Measurements from ENCODE around the gene LYPLAL1.
"Not testable (repeated sequence)": the region's sequence is repeated elsewhere in the genome, so short reads cannot be mapped to it uniquely, and the experiment has no call there.

The LYPLAL1 gene

GRCh38 chr1:219226196-219226595 lies 52.5 kb downstream of the LYPLAL1 start:
- Histone ChIP-seq H3K27me3 (ENCODE audit: control insufficient read depth, insufficient read depth, low read length) (no peaks in the 10 kb centered on the region), H3K4me1 (ENCODE audit: control insufficient read depth, insufficient read depth, low read length) (no peaks in the 10 kb centered on the region), H3K9ac (ENCODE audit: low read depth, low read length) (no peak overlapping the region), H3K4me3 (ENCODE audit: low read depth, low read length) (no peak overlapping the region), H3K9me3 (ENCODE audit: control insufficient read depth, insufficient read depth, low read length) (no peaks in the 10 kb centered on the region), H3K36me3 (ENCODE audit: control insufficient read depth, insufficient read depth, low read length) (no peaks in the 10 kb centered on the region)

DNA sequence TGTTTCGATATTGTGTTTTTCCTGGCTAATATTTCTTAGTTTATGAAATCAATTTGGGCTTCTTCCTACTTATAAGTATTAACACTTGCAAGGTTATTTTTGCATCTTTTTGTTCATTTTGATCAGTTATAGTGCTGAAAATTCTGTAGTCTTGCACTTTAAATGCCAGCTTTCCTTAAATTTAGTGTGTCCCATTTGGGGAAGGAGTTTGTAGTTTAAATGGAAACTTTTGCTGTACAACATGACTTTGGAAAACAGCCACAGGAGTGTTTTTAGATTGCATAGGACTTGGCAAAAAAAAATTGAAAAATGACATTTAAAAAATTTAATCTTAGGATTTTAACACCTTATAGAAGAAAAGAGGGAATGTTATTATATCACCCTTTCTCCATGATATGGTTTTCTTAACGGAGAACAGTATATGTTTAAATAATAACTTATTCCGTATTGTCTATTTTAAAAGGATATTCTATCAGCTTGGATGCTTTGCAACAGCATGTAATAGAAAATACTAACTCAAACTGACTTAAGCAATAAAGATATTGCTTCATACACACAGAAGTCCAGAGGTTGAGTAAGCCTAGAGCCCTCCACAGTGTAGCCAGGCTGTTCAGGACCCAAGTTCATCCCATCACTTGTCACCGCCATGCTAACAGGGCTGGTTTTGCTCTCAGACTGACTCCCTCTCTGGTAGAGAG lies 53.8 kb downstream of the LYPLAL1 start:
- H3K36me3 ChIP-seq (ENCODE audit: control insufficient read depth, insufficient read depth, low read length) = no peaks in the 10 kb centered on the region
- H3K4me1 ChIP-seq (ENCODE audit: control insufficient read depth, insufficient read depth, low read length) = no peaks in the 10 kb centered on the region
- H3K27me3 ChIP-seq (ENCODE audit: control insufficient read depth, insufficient read depth, low read length) = no peaks in the 10 kb centered on the region
- H3K9me3 ChIP-seq (ENCODE audit: control insufficient read depth, insufficient read depth, low read length) = no peaks in the 10 kb centered on the region
- H3K4me3 ChIP-seq (ENCODE audit: low read depth, low read length) = no peak overlapping the region
- H3K9ac ChIP-seq (ENCODE audit: low read depth, low read length) = no peak overlapping the region

- Histone ChIP-seq H3K9ac (ENCODE audit: low read depth, low read length) (no peak overlapping the region), H3K36me3 (ENCODE audit: control insufficient read depth, insufficient read depth, low read length) (no peaks in the 10 kb centered on the region), H3K27me3 (ENCODE audit: control insufficient read depth, insufficient read depth, low read length) (no peaks in the 10 kb centered on the region), H3K4me1 (ENCODE audit: control insufficient read depth, insufficient read depth, low read length) (no peaks in the 10 kb centered on the region), H3K9me3 (ENCODE audit: control insufficient read depth, insufficient read depth, low read length) (no peaks in the 10 kb centered on the region), H3K4me3 (ENCODE audit: low read depth, low read length) (no peak overlapping the region)
These were observed 54.4 kb downstream of the LYPLAL1 start for GRCh38 chr1:219228058-219228419.

- Histone ChIP-seq H3K27me3 (ENCODE audit: control insufficient read depth, insufficient read depth, low read length) (no peaks in the 10 kb centered on the region), H3K36me3 (ENCODE audit: control insufficient read depth, insufficient read depth, low read length) (no peaks in the 10 kb centered on the region), H3K9me3 (ENCODE audit: control insufficient read depth, insufficient read depth, low read length) (no peaks in the 10 kb centered on the region), H3K9ac (ENCODE audit: low read depth, low read length) (no peak overlapping the region), H3K4me3 (ENCODE audit: low read depth, low read length) (no peak overlapping the region), H3K4me1 (ENCODE audit: control insufficient read depth, insufficient read depth, low read length) (no peaks in the 10 kb centered on the region)
These were observed 59.2 kb downstream of the LYPLAL1 start for GRCh38 chr1:219232890-219233289.

DNA sequence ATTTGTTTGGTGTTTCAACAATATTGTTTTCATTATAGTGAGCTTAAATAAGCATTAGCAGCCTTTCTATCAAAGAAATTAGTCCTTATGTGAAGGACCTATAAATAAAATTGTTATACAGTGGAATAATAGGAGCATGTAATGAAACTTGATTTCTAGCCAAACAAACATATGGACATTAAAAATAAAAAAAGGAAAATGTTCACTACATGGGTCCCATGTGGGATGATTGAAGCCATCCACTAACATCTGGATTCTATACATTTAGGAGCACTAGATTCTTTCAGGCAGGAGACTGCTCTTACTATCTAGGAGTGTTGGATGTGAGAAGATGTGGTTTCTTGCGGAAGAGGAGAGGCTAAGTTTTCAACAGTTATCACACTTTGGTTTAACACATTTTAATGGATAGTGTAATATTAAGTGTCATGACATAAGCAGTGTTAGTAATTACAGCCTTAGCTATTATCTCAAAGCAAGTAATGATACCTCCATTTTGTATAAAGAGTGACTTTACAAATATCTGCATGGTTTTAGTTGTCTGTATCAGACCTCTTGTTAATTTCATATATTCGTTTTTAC lies 62.3 kb downstream of the LYPLAL1 start:
- no peaks in the 10 kb centered on the region for H3K9me3 ChIP-seq (ENCODE audit: control insufficient read depth, insufficient read depth, low read length)
- no peaks in the 10 kb centered on the region for H3K36me3 ChIP-seq (ENCODE audit: control insufficient read depth, insufficient read depth, low read length)

DNA sequence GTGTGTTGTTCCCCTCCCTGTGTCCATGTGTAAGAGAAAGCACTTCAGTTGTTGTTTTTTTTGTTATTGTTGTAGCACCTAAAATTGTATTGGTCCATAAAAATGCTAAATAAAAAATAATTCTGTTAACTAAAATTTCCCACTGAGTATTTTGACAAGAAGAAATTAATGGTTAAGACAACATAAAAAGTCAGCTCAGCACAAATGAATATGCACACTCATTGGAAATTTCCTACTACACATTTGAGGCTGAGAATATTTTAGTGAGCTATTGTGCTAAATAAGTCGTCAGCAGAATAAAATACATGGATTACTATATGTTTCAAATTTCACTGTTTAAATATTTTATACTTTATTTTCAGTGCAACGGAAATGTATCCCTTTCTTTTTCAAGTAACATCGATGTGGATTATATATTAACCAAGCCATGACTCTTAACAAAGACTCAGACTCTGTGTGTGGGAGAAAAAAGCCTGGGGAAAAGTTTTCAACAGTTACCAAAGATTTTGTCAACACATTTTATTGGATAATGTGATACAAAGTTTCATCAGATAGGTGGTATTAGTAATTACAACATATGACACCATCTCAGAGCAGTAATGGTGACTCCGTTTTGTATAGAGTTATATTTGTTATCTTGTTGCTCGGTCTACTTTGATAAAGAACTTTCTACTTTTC lies 63.4 kb downstream of the LYPLAL1 start:
- H3K9me3 ChIP-seq (ENCODE audit: control insufficient read depth, insufficient read depth, low read length) = no peaks in the 10 kb centered on the region
- no peak overlapping the region for H3K4me3 ChIP-seq (ENCODE audit: low read depth, low read length)
- no peaks in the 10 kb centered on the region for H3K36me3 ChIP-seq (ENCODE audit: control insufficient read depth, insufficient read depth, low read length)
- no peak overlapping the region for H3K9ac ChIP-seq (ENCODE audit: low read depth, low read length)
- no peaks in the 10 kb centered on the region for H3K27me3 ChIP-seq (ENCODE audit: control insufficient read depth, insufficient read depth, low read length)
- H3K4me1 ChIP-seq (ENCODE audit: control insufficient read depth, insufficient read depth, low read length) = no peaks in the 10 kb centered on the region

More for the DNA sequence above, 62.3 kb downstream of the LYPLAL1 start:
- H3K4me3 ChIP-seq (ENCODE audit: low read depth, low read length) = no peak overlapping the region
- H3K27me3 ChIP-seq (ENCODE audit: control insufficient read depth, insufficient read depth, low read length) = no peaks in the 10 kb centered on the region
- no peak overlapping the region for H3K9ac ChIP-seq (ENCODE audit: low read depth, low read length)
- no peaks in the 10 kb centered on the region for H3K4me1 ChIP-seq (ENCODE audit: control insufficient read depth, insufficient read depth, low read length)

DNA sequence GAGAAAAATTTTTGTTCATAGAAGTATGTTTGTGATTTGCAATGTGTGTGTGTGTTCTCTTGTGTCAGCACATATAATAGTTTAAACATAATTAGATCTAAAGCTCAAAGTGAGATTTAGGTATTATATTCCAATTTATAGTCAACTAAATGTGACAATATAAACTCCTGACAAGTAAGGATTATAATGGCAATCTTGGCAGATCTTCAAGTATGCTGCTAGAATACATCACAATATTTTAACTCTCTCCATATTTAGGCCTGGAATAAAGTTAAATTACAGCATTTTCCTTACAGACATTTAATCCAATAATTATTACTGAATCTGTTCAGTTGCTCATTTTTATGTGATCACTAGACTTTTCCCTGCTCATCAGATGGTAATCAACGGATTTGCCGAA lies 65.8 kb downstream of the LYPLAL1 start:
- Histone ChIP-seq H3K4me3 (ENCODE audit: low read depth, low read length) (no peak overlapping the region), H3K9me3 (ENCODE audit: control insufficient read depth, insufficient read depth, low read length) (no peaks in the 10 kb centered on the region), H3K27me3 (ENCODE audit: control insufficient read depth, insufficient read depth, low read length) (no peaks in the 10 kb centered on the region), H3K9ac (ENCODE audit: low read depth, low read length) (no peak overlapping the region), H3K36me3 (ENCODE audit: control insufficient read depth, insufficient read depth, low read length) (no peaks in the 10 kb centered on the region), H3K4me1 (ENCODE audit: control insufficient read depth, insufficient read depth, low read length) (no peaks in the 10 kb centered on the region)

DNA sequence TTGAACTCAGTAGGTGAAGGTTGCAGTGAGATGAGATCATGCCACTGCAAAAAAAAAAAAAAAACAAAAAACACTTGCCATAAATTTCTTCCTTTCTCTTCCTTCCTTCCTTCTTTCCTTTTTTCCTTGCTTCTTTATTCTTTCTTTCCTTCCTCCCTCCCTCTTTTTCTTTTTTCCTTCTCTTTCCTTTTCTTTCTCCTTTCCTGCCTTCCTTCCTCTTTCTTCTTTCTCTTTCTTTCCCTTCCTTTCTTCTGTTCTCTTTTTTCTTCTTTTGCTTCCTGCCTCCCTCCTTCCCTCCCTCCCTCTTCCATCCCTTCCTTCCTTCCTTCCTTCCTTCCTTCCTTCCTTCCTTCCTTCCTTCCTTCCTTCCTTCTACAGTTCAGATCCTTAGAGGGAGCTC lies 71.2 kb downstream of the LYPLAL1 start:
- Histone ChIP-seq H3K9me3 (ENCODE audit: control insufficient read depth, insufficient read depth, low read length) (no peaks in the 10 kb centered on the region), H3K9ac (ENCODE audit: low read depth, low read length) (no peak overlapping the region), H3K27me3 (ENCODE audit: control insufficient read depth, insufficient read depth, low read length) (no peaks in the 10 kb centered on the region), H3K36me3 (ENCODE audit: control insufficient read depth, insufficient read depth, low read length) (no peaks in the 10 kb centered on the region), H3K4me3 (ENCODE audit: low read depth, low read length) (no peak overlapping the region), H3K4me1 (ENCODE audit: control insufficient read depth, insufficient read depth, low read length) (no peaks in the 10 kb centered on the region)

DNA sequence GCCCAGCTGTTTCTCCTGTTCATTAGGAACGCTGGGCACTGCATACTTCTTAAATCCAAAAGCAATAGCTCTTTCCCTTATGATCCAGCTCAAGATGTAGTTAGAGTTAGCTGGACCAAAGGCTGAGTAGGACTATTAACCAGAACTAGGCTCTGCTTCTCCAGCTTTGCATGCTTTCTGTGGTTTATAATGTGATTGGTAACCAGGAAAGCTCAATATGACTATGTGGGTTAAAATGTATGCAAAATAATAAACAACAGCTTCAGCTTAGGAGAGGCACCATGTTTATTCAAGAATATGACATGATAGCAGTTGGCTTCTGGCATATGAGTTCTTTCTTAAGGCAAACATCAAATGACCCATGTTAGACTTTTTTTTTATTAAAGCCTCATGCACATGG lies 73.8 kb downstream of the LYPLAL1 start:
- Histone ChIP-seq H3K9me3 (ENCODE audit: control insufficient read depth, insufficient read depth, low read length) (no peaks in the 10 kb centered on the region), H3K4me1 (ENCODE audit: control insufficient read depth, insufficient read depth, low read length) (no peaks in the 10 kb centered on the region)

GRCh38 chr1:219250468-219250867 lies 76.8 kb downstream of the LYPLAL1 start:
- H3K9ac ChIP-seq (ENCODE audit: low read depth, low read length); H3K27me3 ChIP-seq (ENCODE audit: control insufficient read depth, insufficient read depth, low read length); H3K4me1 ChIP-seq (ENCODE audit: control insufficient read depth, insufficient read depth, low read length); H3K9me3 ChIP-seq (ENCODE audit: control insufficient read depth, insufficient read depth, low read length); H3K36me3 ChIP-seq (ENCODE audit: control insufficient read depth, insufficient read depth, low read length); H3K4me3 ChIP-seq (ENCODE audit: low read depth, low read length): not testable (repeated sequence)

More for the DNA sequence above, 73.8 kb downstream of the LYPLAL1 start:
- Histone ChIP-seq H3K4me3 (ENCODE audit: low read depth, low read length) (no peak overlapping the region), H3K9ac (ENCODE audit: low read depth, low read length) (no peak overlapping the region), H3K27me3 (ENCODE audit: control insufficient read depth, insufficient read depth, low read length) (no peaks in the 10 kb centered on the region), H3K36me3 (ENCODE audit: control insufficient read depth, insufficient read depth, low read length) (no peaks in the 10 kb centered on the region)

- no peaks in the 10 kb centered on the region for H3K9me3 ChIP-seq (ENCODE audit: control insufficient read depth, insufficient read depth, low read length)
- H3K36me3 ChIP-seq (ENCODE audit: control insufficient read depth, insufficient read depth, low read length) = no peaks in the 10 kb centered on the region
- H3K4me1 ChIP-seq (ENCODE audit: control insufficient read depth, insufficient read depth, low read length) = no peaks in the 10 kb centered on the region
- no peak overlapping the region for H3K4me3 ChIP-seq (ENCODE audit: low read depth, low read length)
- H3K27me3 ChIP-seq (ENCODE audit: control insufficient read depth, insufficient read depth, low read length) = no peaks in the 10 kb centered on the region
- H3K9ac ChIP-seq (ENCODE audit: low read depth, low read length) = no peak overlapping the region
These were observed 84.1 kb downstream of the LYPLAL1 start for GRCh38 chr1:219257751-219258150.

DNA sequence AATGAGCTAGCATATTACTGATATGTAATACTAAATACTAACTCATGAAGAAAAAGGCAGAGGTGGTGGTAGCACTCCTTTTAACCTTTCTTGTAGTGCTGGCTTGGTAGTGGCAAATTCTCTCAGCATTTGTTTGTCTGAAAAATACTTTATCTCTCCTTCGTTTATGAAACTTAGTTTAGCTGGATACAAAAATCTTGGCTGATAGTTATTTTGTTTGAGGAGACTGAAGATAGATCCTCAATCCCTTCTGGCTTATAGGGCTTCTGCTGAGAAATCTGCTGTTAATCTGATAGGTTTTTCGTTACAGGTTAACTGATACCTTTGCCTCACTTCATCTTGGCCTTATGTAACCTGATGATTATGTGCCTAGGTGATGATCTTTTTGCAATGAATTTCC lies 87.8 kb downstream of the LYPLAL1 start:
- Histone ChIP-seq H3K9me3 (ENCODE audit: control insufficient read depth, insufficient read depth, low read length) (no peaks in the 10 kb centered on the region), H3K4me3 (ENCODE audit: low read depth, low read length) (no peak overlapping the region), H3K36me3 (ENCODE audit: control insufficient read depth, insufficient read depth, low read length) (no peaks in the 10 kb centered on the region), H3K4me1 (ENCODE audit: control insufficient read depth, insufficient read depth, low read length) (peaks cover 12% of the 10 kb centered on the region), H3K27me3 (ENCODE audit: control insufficient read depth, insufficient read depth, low read length) (no peaks in the 10 kb centered on the region), H3K9ac (ENCODE audit: low read depth, low read length) (no peak overlapping the region)

Measured in iPS-15b (cell line).